Endothelial cell of hepatic sinusoid (primary cell): ENCODE results near the gene ERC2.

Experiments used
- in situ Hi-C: cut with HindIII; loops from 2 replicates; pipeline ENCODE4 v1.10.0; 2017; ENCODE audit warnings: low sequenced_read_pairs

ERC2 gene

GRCh38 chr3:56193519-56193918 is 274.7 kb downstream of the ERC2 start:
- in situ Hi-C loops: no loop called here

GRCh38 chr3:56192001-56192400 is 276.3 kb downstream of the ERC2 start:
- in situ Hi-C loops: no loop called here

- in situ Hi-C loops: no loop called here
These were observed 277.4 kb downstream of the ERC2 start for GRCh38 chr3:56190771-56191305.

- in situ Hi-C loops: no loop called here
These were observed 278.1 kb downstream of the ERC2 start for GRCh38 chr3:56190130-56190529.

- in situ Hi-C loops: loop anchor here (5.0 kb wide), 2 partner anchors 62 to 382 kb away; no protein-coding TSS in a partner anchor
These were observed 278.7 kb downstream of the ERC2 start for GRCh38 chr3:56189536-56189935.

DNA sequence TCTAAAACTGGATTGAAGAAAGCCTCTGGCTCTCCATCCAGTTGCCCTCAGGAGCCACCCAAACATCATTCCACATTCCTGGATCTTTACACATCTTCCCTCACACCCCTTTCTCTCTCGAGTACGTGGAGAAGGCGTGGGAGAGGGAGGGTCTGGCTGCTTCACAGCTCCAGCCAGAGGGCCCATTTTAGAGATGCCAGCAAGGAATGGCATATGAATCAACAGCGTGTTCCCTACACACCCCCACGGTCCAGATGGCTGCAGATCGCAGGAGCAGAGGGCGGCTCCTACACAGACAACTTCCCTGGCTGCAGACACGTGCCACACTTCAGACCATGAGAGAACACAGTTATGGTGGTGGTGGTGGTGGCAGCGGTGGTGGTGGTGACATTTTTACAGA is 280.1 kb downstream of the ERC2 start:
- in situ Hi-C loops: loop anchor here (5.0 kb wide), 2 partner anchors 61 to 381 kb away; no protein-coding TSS in a partner anchor

DNA sequence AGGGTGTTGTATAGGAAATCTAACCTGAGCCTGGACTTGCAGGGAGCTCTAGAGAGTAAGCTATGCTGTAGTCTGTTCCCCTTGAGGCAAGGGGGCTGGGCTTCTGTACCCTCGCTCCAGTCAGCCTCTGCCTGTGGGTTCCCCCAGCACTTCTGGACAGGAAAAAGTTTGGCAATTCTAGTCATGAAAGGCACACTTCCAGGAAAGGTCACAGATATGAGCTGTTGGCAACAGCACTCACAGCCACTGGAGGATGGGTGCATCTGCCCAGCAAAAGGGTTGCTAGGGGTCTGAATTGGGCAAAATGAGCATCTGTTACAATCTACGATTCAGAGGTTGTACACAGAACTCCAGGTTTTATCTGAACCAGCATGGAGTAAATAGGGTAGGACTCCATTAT is 281.2 kb downstream of the ERC2 start:
- in situ Hi-C loops: loop anchor here (5.0 kb wide), 2 partner anchors 60 to 380 kb away; no protein-coding TSS in a partner anchor

DNA sequence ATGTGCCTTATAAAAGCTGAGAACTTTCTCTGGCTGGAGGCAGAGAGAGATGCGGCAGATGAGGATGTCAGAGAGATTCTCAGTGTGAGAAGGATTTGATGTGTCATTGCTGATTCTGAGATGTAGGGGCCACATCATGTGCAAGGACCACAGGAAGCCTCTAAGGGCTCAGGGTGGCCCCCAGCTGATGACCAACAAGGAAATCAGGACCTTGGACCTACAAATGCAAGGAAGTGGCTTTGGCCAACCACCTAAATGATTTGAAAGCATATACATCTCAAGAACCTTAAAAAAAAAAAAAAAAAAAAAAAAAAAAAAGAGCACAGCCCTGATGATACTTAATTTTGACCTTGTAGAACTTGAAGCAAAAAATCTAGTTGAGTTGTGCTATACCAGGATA is 282.4 kb downstream of the ERC2 start:
- in situ Hi-C loops: loop anchor here (5.0 kb wide), 2 partner anchors 59 to 379 kb away; no protein-coding TSS in a partner anchor

- in situ Hi-C loops: no loop called here
These were observed 284.7 kb downstream of the ERC2 start for GRCh38 chr3:56183529-56183928.

GRCh38 chr3:56180433-56180832 is 287.8 kb downstream of the ERC2 start:
- in situ Hi-C loops: no loop called here

- in situ Hi-C loops: no loop called here
These were observed 294.7 kb downstream of the ERC2 start for GRCh38 chr3:56173601-56174000.

DNA sequence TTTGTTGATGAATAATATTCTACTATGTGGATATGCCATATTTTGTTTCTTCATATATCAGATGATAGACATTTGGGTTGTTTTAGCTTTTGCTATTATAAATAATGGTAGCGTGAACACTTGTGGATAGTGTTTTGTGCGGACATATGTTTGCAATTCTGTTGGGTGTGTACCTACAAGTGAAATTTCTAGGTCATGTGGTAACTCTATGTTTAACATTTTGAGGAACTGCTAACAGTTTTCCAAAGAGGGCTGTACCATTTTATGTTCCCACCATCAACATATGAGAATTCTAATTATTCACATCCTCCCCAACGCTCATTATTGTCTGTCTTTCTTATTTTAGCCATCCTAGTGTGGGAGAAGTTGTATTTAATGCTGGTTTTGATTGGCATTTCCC is 303.8 kb downstream of the ERC2 start:
- in situ Hi-C loops: no loop called here

DNA sequence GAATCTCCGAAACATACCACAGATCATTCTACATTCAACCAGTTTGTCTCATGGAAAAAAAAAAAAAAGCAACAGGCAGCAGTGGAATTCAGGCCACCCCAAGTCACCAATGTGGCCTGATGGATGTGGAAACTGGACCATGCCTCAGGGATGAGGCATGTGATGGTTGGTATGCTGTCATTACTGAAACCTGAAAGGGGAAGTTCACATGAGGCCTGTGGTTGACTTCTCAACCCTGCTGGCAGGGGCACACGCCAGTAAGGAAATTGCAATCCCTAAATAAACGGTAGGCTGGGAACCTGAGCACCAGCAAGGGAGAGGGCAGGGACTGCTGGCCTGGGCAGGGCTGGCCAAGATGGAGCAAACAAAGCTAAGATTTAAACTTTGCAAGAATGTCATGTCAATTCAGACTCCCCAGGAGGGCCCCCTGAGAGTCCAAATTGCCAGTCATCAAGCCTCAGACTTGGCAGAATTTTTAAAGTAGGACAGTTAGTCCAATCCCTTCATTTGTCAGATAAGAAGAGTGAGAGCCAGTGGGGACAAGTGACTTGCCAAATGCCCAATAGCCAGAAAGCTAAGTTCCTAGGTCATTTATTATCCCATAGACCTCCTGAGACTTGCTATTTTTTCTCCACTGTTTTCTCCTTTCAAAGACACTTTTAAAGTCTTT is 310.4 kb downstream of the ERC2 start:
- in situ Hi-C loops: no loop called here

- in situ Hi-C loops: no loop called here
These were observed 314.0 kb downstream of the ERC2 start for GRCh38 chr3:56154297-56154696.

DNA sequence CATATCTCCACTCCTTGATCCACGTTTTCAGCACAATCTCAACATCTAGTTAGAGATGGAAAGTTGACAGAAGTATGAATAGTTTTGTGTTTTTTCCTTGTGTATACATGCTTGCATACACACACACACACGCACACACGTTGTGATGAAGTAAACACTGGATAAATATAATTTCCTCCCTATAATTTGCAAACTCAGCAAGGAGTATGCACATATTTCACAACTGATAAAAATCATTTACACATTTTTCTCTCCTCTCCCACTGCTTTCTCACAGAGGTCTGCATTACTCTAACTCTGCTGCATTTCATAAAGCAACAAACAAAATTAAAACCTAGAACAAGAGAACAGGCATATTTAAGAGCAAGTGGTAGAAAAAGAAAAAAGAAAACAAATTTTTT is 320.9 kb downstream of the ERC2 start:
- in situ Hi-C loops: no loop called here

GRCh38 chr3:56145410-56145809 is 322.9 kb downstream of the ERC2 start:
- in situ Hi-C loops: no loop called here

GRCh38 chr3:56144805-56145204 is 323.5 kb downstream of the ERC2 start:
- in situ Hi-C loops: no loop called here

DNA sequence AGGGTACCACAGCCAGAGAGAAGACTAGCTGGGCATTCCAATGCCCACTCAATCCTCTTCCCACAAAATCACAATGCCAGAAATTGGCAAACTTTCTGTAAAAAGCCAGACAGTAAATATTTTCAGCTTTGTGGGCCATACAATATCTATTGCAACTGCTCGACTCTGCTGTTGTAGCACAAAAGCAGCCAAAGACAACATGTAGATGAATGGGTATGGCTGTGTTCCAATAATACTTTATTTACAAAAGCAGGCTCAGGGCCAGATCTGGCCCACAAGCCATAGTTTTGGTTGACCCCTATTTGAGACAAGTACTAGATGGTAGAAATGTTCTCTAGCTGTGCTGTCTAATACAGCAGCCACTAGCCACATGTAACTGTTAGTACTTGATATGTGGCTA is 330.9 kb downstream of the ERC2 start:
- in situ Hi-C loops: no loop called here

GRCh38 chr3:56136514-56136913 is 331.8 kb downstream of the ERC2 start:
- in situ Hi-C loops: no loop called here

DNA sequence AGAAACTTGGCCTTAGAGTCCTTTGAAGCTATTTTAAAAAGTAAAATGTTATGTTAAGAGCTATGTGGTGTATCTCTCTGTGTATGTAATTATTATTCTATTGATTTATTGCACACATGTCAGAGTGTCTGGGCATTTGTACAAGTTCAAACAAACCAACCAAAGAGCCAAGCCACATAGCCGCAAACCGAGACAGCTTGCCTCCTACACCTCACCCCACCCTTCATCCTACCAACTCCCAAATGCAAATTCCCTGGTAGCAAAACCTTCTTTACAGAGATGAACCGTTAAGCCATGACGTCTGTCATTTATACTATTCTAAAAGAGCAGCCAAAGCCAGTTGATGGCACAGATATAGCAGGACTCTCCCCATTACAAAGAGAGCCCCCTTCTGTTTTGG is 332.3 kb downstream of the ERC2 start:
- in situ Hi-C loops: no loop called here

GRCh38 chr3:56133423-56133822 is 334.8 kb downstream of the ERC2 start:
- in situ Hi-C loops: no loop called here

- in situ Hi-C loops: no loop called here
These were observed 335.5 kb downstream of the ERC2 start for GRCh38 chr3:56132762-56133161.
